ENCODE data around the gene HAP1. TPM values are rescaled to one million over a fixed set of nuclear protein-coding genes. Genes with fewer than 3 reads are reported as not detected.
A peak's percentile ranks its signal among the peaks of the same experiment; 100 is the strongest.
"Not testable (repeated sequence)": the region's sequence is repeated elsewhere in the genome, so short reads cannot be mapped to it uniquely, and the experiment has no call there.

The HAP1 gene
- total RNA-seq, 1 experiment from 2014 or later: 1.2 TPM

DNA sequence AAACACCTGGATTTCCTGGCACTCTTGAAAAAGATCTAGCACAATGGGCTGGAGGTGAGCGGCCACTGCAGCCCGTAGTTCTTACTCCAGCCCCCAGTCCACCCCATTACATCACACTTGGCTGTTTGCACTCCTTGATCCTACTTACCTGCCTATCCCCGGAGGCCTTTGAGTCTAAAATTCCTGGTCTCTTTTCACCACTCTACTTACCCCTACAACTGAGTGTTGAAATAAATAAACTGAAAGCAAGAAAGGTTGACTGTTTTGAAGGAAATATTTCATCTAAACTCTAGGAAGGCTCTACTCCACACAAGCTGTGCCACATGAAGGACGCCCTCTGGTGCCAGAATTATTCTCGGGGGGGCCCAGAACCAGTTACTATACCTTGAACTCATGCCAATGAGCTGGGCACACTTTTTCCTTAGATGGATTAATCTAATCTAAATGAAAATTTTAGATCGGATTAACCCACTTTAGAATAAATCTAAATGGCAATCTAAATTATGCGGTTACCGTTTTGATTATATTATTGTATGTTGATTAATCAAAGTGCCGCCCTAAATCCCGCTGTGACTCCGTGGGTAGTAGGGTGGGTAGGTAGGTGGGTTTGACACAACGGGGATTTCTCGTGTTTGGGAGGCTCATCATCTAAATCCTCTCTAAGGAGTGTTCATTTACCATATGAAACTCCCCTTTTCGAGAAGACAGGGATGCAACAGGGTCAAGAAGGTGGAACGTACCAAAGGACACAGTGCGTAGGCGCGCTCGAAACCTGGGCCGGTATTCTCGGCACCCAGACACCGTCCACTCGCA lies 46.4 kb downstream of the HAP1 start:
- TF ChIP-seq, protein P1, sequence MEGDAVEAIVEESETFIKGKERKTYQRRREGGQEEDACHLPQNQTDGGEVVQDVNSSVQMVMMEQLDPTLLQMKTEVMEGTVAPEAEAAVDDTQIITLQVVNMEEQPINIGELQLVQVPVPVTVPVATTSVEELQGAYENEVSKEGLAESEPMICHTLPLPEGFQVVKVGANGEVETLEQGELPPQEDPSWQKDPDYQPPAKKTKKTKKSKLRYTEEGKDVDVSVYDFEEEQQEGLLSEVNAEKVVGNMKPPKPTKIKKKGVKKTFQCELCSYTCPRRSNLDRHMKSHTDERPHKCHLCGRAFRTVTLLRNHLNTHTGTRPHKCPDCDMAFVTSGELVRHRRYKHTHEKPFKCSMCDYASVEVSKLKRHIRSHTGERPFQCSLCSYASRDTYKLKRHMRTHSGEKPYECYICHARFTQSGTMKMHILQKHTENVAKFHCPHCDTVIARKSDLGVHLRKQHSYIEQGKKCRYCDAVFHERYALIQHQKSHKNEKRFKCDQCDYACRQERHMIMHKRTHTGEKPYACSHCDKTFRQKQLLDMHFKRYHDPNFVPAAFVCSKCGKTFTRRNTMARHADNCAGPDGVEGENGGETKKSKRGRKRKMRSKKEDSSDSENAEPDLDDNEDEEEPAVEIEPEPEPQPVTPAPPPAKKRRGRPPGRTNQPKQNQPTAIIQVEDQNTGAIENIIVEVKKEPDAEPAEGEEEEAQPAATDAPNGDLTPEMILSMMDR (IDR thresholded peaks at IDR 0.05; ENCODE audit: unreplicated experiment): peak; percentile 63
- TSS peak; percentile 96 for BruUV-seq (replicated peaks)
- H3K36me3 Mint-ChIP-seq (ENCODE audit: insufficient read depth, unreplicated experiment): peaks cover 55% of the 10 kb centered on the region
- intact Hi-C loops (cut with micrococcal nuclease; ENCODE audit: unreplicated experiment): loop anchor here (1.0 kb wide), 1 partner anchor 9 kb away; no protein-coding TSS in a partner anchor
- peak; percentile 88 for DNase-seq
- CTCF ChIA-PET: interaction anchor here (0.5 to 4.3 kb wide), 20 partner anchors 8 to 1129 kb away, joined by 3 to 139 read pairs (median 5); partner anchors contain the start of genes JUP, KLHL11, KRT16 and P3H4
- peaks cover 2% of the 10 kb centered on the region for H3K9me3 Mint-ChIP-seq (ENCODE audit: low read depth, unreplicated experiment)
- H3K27ac Mint-ChIP-seq (ENCODE audit: unreplicated experiment): peak overlapping the region; percentile 99
- H3K27me3 Mint-ChIP-seq (ENCODE audit: unreplicated experiment): no peaks in the 10 kb centered on the region
- H3K4me3 Mint-ChIP-seq (ENCODE audit: low read depth, unreplicated experiment): peak overlapping the region; percentile 86
- H3K4me1 Mint-ChIP-seq (ENCODE audit: low read depth, unreplicated experiment): peaks cover 35% of the 10 kb centered on the region

DNA sequence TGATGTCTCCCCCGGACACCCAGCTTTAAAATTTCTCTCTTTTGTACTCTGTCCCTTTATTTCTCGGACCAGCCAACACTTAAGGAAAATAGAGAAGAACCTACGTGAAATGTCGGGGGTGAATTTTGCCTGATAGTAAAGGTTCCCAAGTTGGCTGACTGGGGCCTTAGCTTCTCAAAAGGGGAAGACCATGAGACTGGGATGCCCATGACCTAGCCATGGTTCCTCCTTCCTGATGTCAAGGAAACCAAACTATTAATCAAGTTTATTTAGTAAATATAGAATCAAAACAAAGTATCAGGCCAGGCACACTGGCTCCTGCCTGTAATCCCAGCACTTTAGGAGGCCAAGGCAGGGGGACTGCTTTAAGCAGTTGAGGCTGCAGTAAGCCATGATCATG lies 48.2 kb downstream of the HAP1 start:
- Mint-ChIP-seq H3K4me3 (ENCODE audit: low read depth, unreplicated experiment) (no peak overlapping the region), H3K36me3 (ENCODE audit: insufficient read depth, unreplicated experiment) (peaks cover 37% of the 10 kb centered on the region), H3K9me3 (ENCODE audit: low read depth, unreplicated experiment) (peaks cover 2% of the 10 kb centered on the region), H3K4me1 (ENCODE audit: low read depth, unreplicated experiment) (peaks cover 17% of the 10 kb centered on the region), H3K27ac (ENCODE audit: unreplicated experiment) (no peak overlapping the region), H3K27me3 (ENCODE audit: unreplicated experiment) (no peaks in the 10 kb centered on the region)
- intact Hi-C loops (cut with micrococcal nuclease; ENCODE audit: unreplicated experiment): no loop called here
- BruUV-seq (replicated peaks): no TSS peak
- no peak for DNase-seq
- CTCF ChIA-PET: interaction anchor here (0.8 kb wide), 1 partner anchor 15 kb away, joined by 3 read pairs; no protein-coding TSS in a partner anchor
- TF ChIP-seq, protein P1 (IDR thresholded peaks at IDR 0.05; ENCODE audit: unreplicated experiment): no peak

DNA sequence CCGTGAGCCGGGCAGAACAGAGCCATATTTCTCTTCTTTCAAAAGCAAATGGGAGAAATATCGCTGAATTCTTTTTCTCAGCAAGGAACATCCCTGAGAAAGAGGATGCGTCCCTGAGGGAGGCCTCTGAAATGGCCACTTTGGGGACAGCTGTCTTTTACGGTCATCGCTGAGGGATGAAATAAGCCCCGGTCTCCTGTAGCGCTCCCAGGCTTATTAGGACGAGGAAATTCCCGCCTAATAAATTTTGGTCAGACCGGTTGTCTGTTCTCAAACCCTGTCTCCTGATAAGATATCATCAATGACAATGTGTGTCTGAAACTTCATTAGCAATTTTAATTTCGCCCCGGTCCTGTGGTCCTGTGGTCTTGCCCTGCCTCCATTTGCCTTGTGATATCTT lies 48.7 kb downstream of the HAP1 start:
- Mint-ChIP-seq H3K4me1 (ENCODE audit: low read depth, unreplicated experiment) (peaks cover 17% of the 10 kb centered on the region), H3K36me3 (ENCODE audit: insufficient read depth, unreplicated experiment) (peaks cover 32% of the 10 kb centered on the region)
- intact Hi-C loops (cut with micrococcal nuclease; ENCODE audit: unreplicated experiment); H3K27ac Mint-ChIP-seq (ENCODE audit: unreplicated experiment); DNase-seq; BruUV-seq (replicated peaks); H3K4me3 Mint-ChIP-seq (ENCODE audit: low read depth, unreplicated experiment); H3K27me3 Mint-ChIP-seq (ENCODE audit: unreplicated experiment); H3K9me3 Mint-ChIP-seq (ENCODE audit: low read depth, unreplicated experiment): not testable (repeated sequence)
- CTCF ChIA-PET: interaction anchor here (0.8 kb wide), 1 partner anchor 14 kb away, joined by 3 read pairs; no protein-coding TSS in a partner anchor

DNA sequence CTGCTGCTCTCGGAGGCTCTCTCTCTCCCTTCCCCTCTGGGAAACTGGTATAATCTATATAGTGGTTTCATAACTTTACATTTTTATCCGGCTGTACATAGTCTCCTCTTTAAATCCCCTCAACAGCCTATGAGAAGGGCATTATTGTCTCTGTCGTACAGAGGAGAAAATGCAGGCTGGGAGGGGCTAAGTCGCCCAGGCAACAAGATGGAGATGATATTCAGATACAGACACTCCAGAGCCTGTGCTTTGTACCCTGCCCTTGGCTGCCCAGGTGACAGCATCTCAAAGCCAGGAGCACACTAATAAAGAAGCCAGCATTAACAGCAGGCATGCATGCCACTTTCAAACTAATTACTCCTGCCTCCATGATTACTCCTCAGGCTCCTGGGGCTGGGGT lies 50.4 kb downstream of the HAP1 start:
- TF ChIP-seq, protein P1 (IDR thresholded peaks at IDR 0.05; ENCODE audit: unreplicated experiment): no peak
- Mint-ChIP-seq H3K4me3 (ENCODE audit: low read depth, unreplicated experiment) (no peak overlapping the region), H3K36me3 (ENCODE audit: insufficient read depth, unreplicated experiment) (peaks cover 18% of the 10 kb centered on the region), H3K27ac (ENCODE audit: unreplicated experiment) (no peak overlapping the region), H3K9me3 (ENCODE audit: low read depth, unreplicated experiment) (peaks cover 2% of the 10 kb centered on the region), H3K27me3 (ENCODE audit: unreplicated experiment) (no peaks in the 10 kb centered on the region), H3K4me1 (ENCODE audit: low read depth, unreplicated experiment) (peaks cover 25% of the 10 kb centered on the region)
- intact Hi-C loops (cut with micrococcal nuclease; ENCODE audit: unreplicated experiment): no loop called here
- no peak for DNase-seq
- CTCF ChIA-PET: no interaction called here
- no TSS peak for BruUV-seq (replicated peaks)
